SK-N-SH treated with all-trans-retinoic acid at 6 μM for 48 hours (cell line): ENCODE measurements around the gene MRPL40.

Source experiments
- ATAC-seq: fragments of 200-7000 bp; cut with Tn5 transposase; 3 replicates; pipeline ENCODE4 v1.9.1; 2020; ENCODE audit warnings: mild to moderate bottlenecking, moderate library complexity
- BACH2 ChIP-seq: fragments of 250-450 bp; sonication (Bioruptor Pico); IDR thresholded peaks from 2 replicates; pipeline ENCODE4 v1.9.0; 2021; ENCODE audit warnings: mild to moderate bottlenecking, borderline replicate concordance
- CSDC2 ChIP-seq: fragments of 250-450 bp; sonication (Bioruptor Pico); IDR thresholded peaks from 2 replicates; pipeline ENCODE4 v1.5.0; 2020; ENCODE audit warnings: mild to moderate bottlenecking, moderate library complexity
- ESRRG ChIP-seq: fragments of 250-450 bp; sonication (Bioruptor Pico); IDR thresholded peaks from 2 replicates; pipeline ENCODE4 v1.6.1; 2021; ENCODE audit warnings: mild to moderate bottlenecking
- GLIS3 ChIP-seq: fragments of 250-450 bp; sonication (Bioruptor Pico); IDR thresholded peaks from 2 replicates; pipeline ENCODE4 v1.5.0; 2020; ENCODE audit warnings: mild to moderate bottlenecking, moderate library complexity
- PPARA ChIP-seq: fragments of 250-450 bp; sonication (Bioruptor Pico); IDR thresholded peaks from 2 replicates; pipeline ENCODE4 v1.5.0; 2020; ENCODE audit warnings: mild to moderate bottlenecking, borderline replicate concordance
- TCF4 ChIP-seq: fragments of 250-450 bp; sonication (Bioruptor Pico); IDR thresholded peaks from 2 replicates; pipeline ENCODE4 v1.8.0; 2021; ENCODE audit warnings: mild to moderate bottlenecking, moderate library complexity, borderline replicate concordance
- ZC3H10 ChIP-seq: fragments of 250-450 bp; sonication (Bioruptor Pico); IDR thresholded peaks from 2 replicates; pipeline ENCODE4 v1.5.1; 2021; ENCODE audit warnings: mild to moderate bottlenecking, moderate library complexity
- ZFP3 ChIP-seq: fragments of 250-450 bp; sonication (Bioruptor Pico); IDR thresholded peaks from 2 replicates; pipeline ENCODE4 v1.5.0; 2020; ENCODE audit warnings: mild to moderate bottlenecking, moderate library complexity
- ZNF565 ChIP-seq: fragments of 450-650 bp; formaldehyde crosslinking; conservative IDR thresholded peaks from 2 replicates; pipeline ENCODE4 v1.5.0; 2020; ENCODE audit warnings: low read depth, mild to moderate bottlenecking, moderate library complexity
- ZNF70 ChIP-seq: fragments of 450-650 bp; formaldehyde crosslinking; IDR thresholded peaks from 2 replicates; pipeline ENCODE4 v1.5.0; 2020; ENCODE audit warnings: mild to moderate bottlenecking, moderate library complexity
- ZNF8 ChIP-seq: fragments of 450-650 bp; formaldehyde crosslinking; IDR thresholded peaks from 2 replicates; pipeline ENCODE4 v1.5.0; 2020; ENCODE audit warnings: mild to moderate bottlenecking, moderate library complexity
- TF ChIP-seq, protein P1 (sequence below): fragments of 250-450 bp; sonication (Bioruptor Pico); IDR thresholded peaks from 2 replicates; pipeline ENCODE4 v1.5.1; 2021; ENCODE audit warnings: mild to moderate bottlenecking, moderate library complexity
- TF ChIP-seq, protein P2 (sequence below): fragments of 250-450 bp; sonication (Bioruptor Pico); IDR thresholded peaks from 2 replicates; pipeline ENCODE4 v1.8.0; 2021; ENCODE audit warnings: low read depth, mild to moderate bottlenecking, moderate library complexity, borderline replicate concordance
- TF ChIP-seq, protein P3 (sequence below): fragments of 250-450 bp; sonication (Bioruptor Pico); IDR thresholded peaks from 2 replicates; pipeline ENCODE4 v1.5.1; 2020; ENCODE audit warnings: low read depth, mild to moderate bottlenecking, moderate library complexity
- TF ChIP-seq, protein P4 (sequence below): fragments of 250-450 bp; sonication (Bioruptor Pico); IDR thresholded peaks from 2 replicates; pipeline ENCODE4 v1.8.0; 2020; ENCODE audit warnings: mild to moderate bottlenecking, moderate library complexity, borderline replicate concordance
- TF ChIP-seq, protein P5 (sequence below): fragments of 250-450 bp; sonication (Bioruptor Pico); IDR thresholded peaks from 2 replicates; pipeline ENCODE4 v1.5.0; 2020; ENCODE audit warnings: mild to moderate bottlenecking, moderate library complexity

Gene MRPL40

DNA sequence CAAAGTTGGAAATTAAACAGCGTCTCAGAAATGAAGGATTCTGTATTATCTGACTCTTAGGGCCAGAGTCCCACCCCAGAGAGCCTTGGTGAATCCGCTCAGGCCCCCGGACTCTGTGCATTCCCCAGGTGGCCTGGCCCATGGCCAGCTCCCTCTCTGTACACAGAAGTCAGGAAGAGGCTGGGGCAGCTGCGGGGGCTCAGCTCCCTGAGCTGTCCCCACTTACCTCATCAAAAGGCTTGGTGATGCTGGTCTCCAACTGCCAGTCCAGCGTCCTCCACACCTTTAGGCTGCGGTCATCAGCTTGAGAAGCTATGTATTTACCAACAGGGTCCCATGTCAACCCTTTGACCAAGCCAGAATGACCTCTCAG lies 35.8 kb upstream of the MRPL40 start:
- no peak for ATAC-seq
- no peak for TF ChIP-seq ZNF8 (CRISPR knock-in tag)
- TF ChIP-seq CSDC2 (CRISPR knock-in tag), result no peak
- no peak for TF ChIP-seq PPARA (CRISPR knock-in tag)
- TF ChIP-seq, protein P1, sequence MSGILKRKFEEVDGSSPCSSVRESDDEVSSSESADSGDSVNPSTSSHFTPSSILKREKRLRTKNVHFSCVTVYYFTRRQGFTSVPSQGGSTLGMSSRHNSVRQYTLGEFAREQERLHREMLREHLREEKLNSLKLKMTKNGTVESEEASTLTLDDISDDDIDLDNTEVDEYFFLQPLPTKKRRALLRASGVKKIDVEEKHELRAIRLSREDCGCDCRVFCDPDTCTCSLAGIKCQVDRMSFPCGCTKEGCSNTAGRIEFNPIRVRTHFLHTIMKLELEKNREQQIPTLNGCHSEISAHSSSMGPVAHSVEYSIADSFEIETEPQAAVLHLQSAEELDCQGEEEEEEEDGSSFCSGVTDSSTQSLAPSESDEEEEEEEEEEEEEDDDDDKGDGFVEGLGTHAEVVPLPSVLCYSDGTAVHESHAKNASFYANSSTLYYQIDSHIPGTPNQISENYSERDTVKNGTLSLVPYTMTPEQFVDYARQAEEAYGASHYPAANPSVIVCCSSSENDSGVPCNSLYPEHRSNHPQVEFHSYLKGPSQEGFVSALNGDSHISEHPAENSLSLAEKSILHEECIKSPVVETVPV (CRISPR knock-in tag), result no peak

DNA sequence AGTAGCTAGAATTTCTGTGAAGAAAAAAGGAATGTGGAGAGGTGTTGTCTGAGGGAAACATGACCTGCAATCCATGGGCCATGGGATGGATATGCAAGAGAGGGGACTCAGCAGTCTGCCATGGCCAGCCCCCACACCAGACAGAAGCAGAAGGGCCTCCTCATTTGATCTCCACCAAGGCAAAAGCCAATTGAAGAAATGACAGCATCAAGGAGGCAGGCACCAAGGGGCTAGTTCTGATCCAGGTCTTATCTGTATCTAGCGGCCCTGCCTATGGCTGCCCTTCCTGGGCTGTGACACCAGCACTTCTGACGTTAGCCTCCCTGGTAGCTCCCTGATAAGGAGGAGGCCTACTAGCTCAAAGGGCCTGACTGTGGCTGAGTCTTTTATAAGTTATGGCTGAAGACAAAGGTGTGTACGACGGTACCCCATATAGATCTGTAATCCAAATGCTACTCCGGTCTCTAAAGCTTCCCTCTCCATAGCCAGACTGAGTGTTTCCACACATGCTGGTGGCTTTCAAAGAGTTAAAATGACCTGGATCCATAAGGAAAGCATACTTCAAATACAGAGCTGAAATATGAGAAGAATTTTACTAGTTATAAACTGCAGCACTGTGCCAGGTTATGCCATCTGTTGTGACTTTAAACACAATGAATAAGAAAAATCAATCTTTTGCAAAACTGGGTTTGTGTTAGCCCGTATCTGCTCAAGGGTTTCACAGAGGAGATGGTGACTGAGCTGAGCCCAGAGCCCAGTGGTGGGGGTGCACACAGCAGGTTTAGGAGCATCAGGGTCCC lies 35.2 kb upstream of the MRPL40 start:
- ATAC-seq, result no peak
- TF ChIP-seq, protein P2, sequence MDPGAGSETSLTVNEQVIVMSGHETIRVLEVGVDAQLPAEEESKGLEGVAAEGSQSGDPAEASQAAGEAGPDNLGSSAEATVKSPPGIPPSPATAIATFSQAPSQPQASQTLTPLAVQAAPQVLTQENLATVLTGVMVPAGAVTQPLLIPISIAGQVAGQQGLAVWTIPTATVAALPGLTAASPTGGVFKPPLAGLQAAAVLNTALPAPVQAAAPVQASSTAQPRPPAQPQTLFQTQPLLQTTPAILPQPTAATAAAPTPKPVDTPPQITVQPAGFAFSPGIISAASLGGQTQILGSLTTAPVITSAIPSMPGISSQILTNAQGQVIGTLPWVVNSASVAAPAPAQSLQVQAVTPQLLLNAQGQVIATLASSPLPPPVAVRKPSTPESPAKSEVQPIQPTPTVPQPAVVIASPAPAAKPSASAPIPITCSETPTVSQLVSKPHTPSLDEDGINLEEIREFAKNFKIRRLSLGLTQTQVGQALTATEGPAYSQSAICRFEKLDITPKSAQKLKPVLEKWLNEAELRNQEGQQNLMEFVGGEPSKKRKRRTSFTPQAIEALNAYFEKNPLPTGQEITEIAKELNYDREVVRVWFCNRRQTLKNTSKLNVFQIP (CRISPR knock-in tag), result no peak
- TF ChIP-seq, protein P3, sequence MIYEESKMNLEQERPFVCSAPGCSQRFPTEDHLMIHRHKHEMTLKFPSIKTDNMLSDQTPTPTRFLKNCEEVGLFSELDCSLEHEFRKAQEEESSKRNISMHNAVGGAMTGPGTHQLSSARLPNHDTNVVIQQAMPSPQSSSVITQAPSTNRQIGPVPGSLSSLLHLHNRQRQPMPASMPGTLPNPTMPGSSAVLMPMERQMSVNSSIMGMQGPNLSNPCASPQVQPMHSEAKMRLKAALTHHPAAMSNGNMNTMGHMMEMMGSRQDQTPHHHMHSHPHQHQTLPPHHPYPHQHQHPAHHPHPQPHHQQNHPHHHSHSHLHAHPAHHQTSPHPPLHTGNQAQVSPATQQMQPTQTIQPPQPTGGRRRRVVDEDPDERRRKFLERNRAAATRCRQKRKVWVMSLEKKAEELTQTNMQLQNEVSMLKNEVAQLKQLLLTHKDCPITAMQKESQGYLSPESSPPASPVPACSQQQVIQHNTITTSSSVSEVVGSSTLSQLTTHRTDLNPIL (CRISPR knock-in tag), result no peak
- TF ChIP-seq, protein P1 (CRISPR knock-in tag), result no peak
- TF ChIP-seq ESRRG (CRISPR knock-in tag), result no peak

DNA sequence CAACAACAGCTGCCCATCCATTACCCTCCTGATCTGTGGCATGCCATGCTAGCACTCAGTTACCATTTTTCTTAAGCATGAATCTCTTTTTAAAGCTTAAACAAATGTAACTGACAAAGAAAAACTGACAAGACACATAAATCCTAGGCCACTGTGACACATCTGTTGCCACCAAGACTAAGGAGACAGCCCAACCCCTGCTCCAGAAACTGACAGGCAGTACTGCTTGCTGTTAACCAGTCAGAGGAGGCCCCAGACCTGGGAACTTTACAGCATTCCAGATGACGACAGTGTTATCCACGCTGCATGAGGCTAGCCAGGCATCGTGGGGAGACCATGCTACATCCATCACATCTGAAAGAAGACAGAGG lies 34.6 kb upstream of the MRPL40 start:
- ATAC-seq, result no peak

DNA sequence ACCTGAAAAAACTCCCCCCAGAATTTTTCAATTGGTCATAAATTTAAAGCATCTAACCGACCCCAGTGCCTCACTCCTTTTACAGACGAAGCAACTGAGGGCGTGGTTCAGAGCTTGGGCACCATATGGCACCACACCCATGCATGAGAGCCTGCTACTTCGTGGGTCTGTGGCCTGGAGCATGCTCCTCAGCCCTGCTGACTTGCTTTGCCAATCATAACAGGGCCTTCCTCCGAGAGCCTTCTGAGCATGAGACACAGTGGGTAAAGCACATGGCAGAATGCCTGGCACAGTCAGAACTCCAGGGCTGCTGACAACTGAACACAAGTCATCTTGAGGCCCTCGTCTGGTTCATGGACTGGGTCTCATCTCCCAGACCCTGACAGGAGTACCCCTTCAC lies 34.1 kb upstream of the MRPL40 start:
- ATAC-seq, result no peak
- no peak for TF ChIP-seq ZFP3 (CRISPR knock-in tag)
- TF ChIP-seq PPARA (CRISPR knock-in tag), result no peak
- no peak for TF ChIP-seq BACH2 (CRISPR knock-in tag)
- TF ChIP-seq ZNF70 (CRISPR knock-in tag), result no peak
- TF ChIP-seq, protein P4, sequence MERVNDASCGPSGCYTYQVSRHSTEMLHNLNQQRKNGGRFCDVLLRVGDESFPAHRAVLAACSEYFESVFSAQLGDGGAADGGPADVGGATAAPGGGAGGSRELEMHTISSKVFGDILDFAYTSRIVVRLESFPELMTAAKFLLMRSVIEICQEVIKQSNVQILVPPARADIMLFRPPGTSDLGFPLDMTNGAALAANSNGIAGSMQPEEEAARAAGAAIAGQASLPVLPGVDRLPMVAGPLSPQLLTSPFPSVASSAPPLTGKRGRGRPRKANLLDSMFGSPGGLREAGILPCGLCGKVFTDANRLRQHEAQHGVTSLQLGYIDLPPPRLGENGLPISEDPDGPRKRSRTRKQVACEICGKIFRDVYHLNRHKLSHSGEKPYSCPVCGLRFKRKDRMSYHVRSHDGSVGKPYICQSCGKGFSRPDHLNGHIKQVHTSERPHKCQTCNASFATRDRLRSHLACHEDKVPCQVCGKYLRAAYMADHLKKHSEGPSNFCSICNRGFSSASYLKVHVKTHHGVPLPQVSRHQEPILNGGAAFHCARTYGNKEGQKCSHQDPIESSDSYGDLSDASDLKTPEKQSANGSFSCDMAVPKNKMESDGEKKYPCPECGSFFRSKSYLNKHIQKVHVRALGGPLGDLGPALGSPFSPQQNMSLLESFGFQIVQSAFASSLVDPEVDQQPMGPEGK, result no peak
- TF ChIP-seq, protein P1 (CRISPR knock-in tag), result no peak
- TF ChIP-seq ZNF565 (CRISPR knock-in tag), result no peak
- no peak for TF ChIP-seq GLIS3
- TF ChIP-seq, protein P5, sequence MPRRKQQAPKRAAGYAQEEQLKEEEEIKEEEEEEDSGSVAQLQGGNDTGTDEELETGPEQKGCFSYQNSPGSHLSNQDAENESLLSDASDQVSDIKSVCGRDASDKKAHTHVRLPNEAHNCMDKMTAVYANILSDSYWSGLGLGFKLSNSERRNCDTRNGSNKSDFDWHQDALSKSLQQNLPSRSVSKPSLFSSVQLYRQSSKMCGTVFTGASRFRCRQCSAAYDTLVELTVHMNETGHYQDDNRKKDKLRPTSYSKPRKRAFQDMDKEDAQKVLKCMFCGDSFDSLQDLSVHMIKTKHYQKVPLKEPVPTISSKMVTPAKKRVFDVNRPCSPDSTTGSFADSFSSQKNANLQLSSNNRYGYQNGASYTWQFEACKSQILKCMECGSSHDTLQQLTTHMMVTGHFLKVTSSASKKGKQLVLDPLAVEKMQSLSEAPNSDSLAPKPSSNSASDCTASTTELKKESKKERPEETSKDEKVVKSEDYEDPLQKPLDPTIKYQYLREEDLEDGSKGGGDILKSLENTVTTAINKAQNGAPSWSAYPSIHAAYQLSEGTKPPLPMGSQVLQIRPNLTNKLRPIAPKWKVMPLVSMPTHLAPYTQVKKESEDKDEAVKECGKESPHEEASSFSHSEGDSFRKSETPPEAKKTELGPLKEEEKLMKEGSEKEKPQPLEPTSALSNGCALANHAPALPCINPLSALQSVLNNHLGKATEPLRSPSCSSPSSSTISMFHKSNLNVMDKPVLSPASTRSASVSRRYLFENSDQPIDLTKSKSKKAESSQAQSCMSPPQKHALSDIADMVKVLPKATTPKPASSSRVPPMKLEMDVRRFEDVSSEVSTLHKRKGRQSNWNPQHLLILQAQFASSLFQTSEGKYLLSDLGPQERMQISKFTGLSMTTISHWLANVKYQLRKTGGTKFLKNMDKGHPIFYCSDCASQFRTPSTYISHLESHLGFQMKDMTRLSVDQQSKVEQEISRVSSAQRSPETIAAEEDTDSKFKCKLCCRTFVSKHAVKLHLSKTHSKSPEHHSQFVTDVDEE (CRISPR knock-in tag), result no peak
- no peak for TF ChIP-seq ZNF8 (CRISPR knock-in tag)
- TF ChIP-seq ZC3H10 (CRISPR knock-in tag), result no peak
- TF ChIP-seq, protein P2 (CRISPR knock-in tag), result no peak

More for the DNA sequence above, 34.6 kb upstream of the MRPL40 start:
- TF ChIP-seq CSDC2 (CRISPR knock-in tag), result no peak
- TF ChIP-seq, protein P2 (CRISPR knock-in tag), result no peak
- no peak for TF ChIP-seq GLIS3
- no peak for TF ChIP-seq TCF4 (CRISPR knock-in tag)
